ENCODE data around the gene ARHGAP18. TPM values are rescaled to one million over a fixed set of nuclear protein-coding genes. Genes with fewer than 3 reads are reported as not detected.

Gene ARHGAP18
- total and polyA plus RNA-seq, 2 of the 13 experiments (the other 11 are each of a cell fraction or from before 2014, with no cell fraction given) = 58.2 to 115 TPM

DNA sequence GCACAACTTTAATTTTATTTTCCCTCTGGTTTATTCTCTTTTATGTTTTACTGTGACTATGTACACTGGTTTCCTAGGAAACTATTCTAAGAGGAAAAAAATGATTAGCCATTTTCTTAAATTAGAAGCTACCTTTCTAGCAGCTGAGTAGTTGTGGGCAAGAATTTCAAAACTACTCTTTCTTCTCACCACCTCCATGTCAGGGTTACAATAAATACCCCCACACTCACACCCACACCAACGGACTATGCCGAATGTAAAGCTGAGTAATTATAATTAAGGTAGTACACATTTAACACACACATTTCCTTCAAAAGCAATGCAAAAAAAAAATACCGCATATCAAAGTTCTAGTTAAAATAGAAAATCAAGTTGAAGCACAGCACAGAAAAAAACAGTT is 78.9 kb downstream of the ARHGAP18 start:
- FAIRE-seq (no peak), DNase-seq (ENCODE audit: low spot score) (no peak), ATAC-seq (no peak)
- intact Hi-C loops (cut with micrococcal nuclease; ENCODE audit: unreplicated experiment) (no loop called here), in situ Hi-C loops (cut with HindIII; ENCODE audit: extremely low pct_ligation_motif_present, low pct_unique_long_range_greater_than_20kb) (no loop called here)
- no TSS peak for BruUV-seq (replicated peaks)
- Histone ChIP-seq H4K20me1 (ENCODE audit: insufficient read depth, low read length) (no peaks in the 10 kb centered on the region; the same call in 1 of the 2 replicates), H3K36me3 (replicated peaks in 1 of 2; ENCODE audit: control insufficient read depth in 1 of 2, insufficient read depth in 2 of 2, low read length in 2 of 2) (peaks cover 19 to 73% of the 10 kb centered on the region in 2 experiments), H3K9ac (ENCODE audit: insufficient read depth, low read depth, low read length) (no peak overlapping the region), H3K4me1 (ENCODE audit: insufficient read depth, low read length) (peaks cover 19% of the 10 kb centered on the region), H3K9me3 (ENCODE audit: low read length) (no peaks in the 10 kb centered on the region), H2AFZ (ENCODE audit: low read length) (no peak overlapping the region), H3K4me3 (replicated peaks in 1 of 3; ENCODE audit: insufficient read depth in 1 of 3, low read depth in 2 of 3, low read length in 3 of 3) (no peak overlapping the region), H3K4me2 (ENCODE audit: low read depth, low read length) (no peak overlapping the region), H3K27me3 (ENCODE audit: control insufficient read depth in 1 of 2, insufficient read depth in 2 of 2, low read length in 2 of 2) (no peaks in the 10 kb centered on the region), H3K27ac (ENCODE audit: extremely low read length, insufficient read depth, low read length) (no peak overlapping the region), H3K79me2 (ENCODE audit: insufficient read depth, low read length) (no peaks in the 10 kb centered on the region)
- CTCF ChIA-PET (ENCODE audit: low intra/inter-chr PET ratio, low total read pairs) = no interaction called here
- TF ChIP-seq THYN1 (CRISPR knock-in tag; IDR thresholded peaks at IDR 0.05; ENCODE audit: borderline replicate concordance, low read depth) (no peak), KAT8 (CRISPR knock-in tag; IDR thresholded peaks at IDR 0.05) (0 out of 2 replicates have a peak, but pooled peaks have one; percentile 10), GLMP (CRISPR knock-in tag; IDR thresholded peaks at IDR 0.05; ENCODE audit: borderline replicate concordance) (no peak), ELF4 (CRISPR knock-in tag; IDR thresholded peaks at IDR 0.05; ENCODE audit: borderline replicate concordance) (0 out of 2 replicates have a peak, but pooled peaks have one; percentile 42)
- POLR2A ChIA-PET = interaction anchor here (1.6 kb wide), 1 partner anchor 79 kb away, joined by 6 read pairs; the partner anchor contains the start of gene ARHGAP18
- 95% methylated on average over 3 of the region's 3 CpGs for WGBS (ENCODE audit: low lambda C conversion rate)

GRCh38 chr6:129630596-129630995 is 79.4 kb downstream of the ARHGAP18 start:
- Histone ChIP-seq H3K9me3 (ENCODE audit: low read length) (no peaks in the 10 kb centered on the region), H2AFZ (ENCODE audit: low read length) (no peak overlapping the region), H3K27me3 (ENCODE audit: control insufficient read depth in 1 of 2, insufficient read depth in 2 of 2, low read length in 2 of 2) (no peaks in the 10 kb centered on the region), H4K20me1 (ENCODE audit: insufficient read depth, low read length) (no peaks in the 10 kb centered on the region; the same call in 1 of the 2 replicates), H3K4me1 (ENCODE audit: insufficient read depth, low read length) (peaks cover 19% of the 10 kb centered on the region), H3K4me3 (replicated peaks in 1 of 3; ENCODE audit: insufficient read depth in 1 of 3, low read depth in 2 of 3, low read length in 3 of 3) (no peak overlapping the region), H3K79me2 (ENCODE audit: insufficient read depth, low read length) (no peaks in the 10 kb centered on the region), H3K27ac (ENCODE audit: extremely low read length, insufficient read depth, low read length) (no peak overlapping the region), H3K4me2 (ENCODE audit: low read depth, low read length) (no peak overlapping the region), H3K9ac (ENCODE audit: insufficient read depth, low read depth, low read length) (no peak overlapping the region), H3K36me3 (replicated peaks in 1 of 2; ENCODE audit: control insufficient read depth in 1 of 2, insufficient read depth in 2 of 2, low read length in 2 of 2) (peaks cover 15 to 69% of the 10 kb centered on the region in 2 experiments)
- DNase-seq (ENCODE audit: low spot score) = peak; percentile 28
- WGBS (ENCODE audit: low lambda C conversion rate) = 83% methylated on average over 1 of the region's 1 CpG
- BruUV-seq (replicated peaks) = no TSS peak
- ChIA-PET CTCF (ENCODE audit: low intra/inter-chr PET ratio, low total read pairs) (no interaction called here), POLR2A (interaction anchor here (1.6 kb wide), 1 partner anchor 79 kb away, joined by 6 read pairs; the partner anchor contains the start of gene ARHGAP18)
- in situ Hi-C loops (cut with HindIII; ENCODE audit: extremely low pct_ligation_motif_present, low pct_unique_long_range_greater_than_20kb) = no loop called here
- intact Hi-C loops (cut with micrococcal nuclease; ENCODE audit: unreplicated experiment) = no loop called here
- ATAC-seq = peak; percentile 78
- FAIRE-seq = no peak
- TF ChIP-seq TCF7L2 (IDR thresholded peaks at IDR 0.05; ENCODE audit: low read depth, low read length) = no peak
- TF ChIP-seq, protein P1, sequence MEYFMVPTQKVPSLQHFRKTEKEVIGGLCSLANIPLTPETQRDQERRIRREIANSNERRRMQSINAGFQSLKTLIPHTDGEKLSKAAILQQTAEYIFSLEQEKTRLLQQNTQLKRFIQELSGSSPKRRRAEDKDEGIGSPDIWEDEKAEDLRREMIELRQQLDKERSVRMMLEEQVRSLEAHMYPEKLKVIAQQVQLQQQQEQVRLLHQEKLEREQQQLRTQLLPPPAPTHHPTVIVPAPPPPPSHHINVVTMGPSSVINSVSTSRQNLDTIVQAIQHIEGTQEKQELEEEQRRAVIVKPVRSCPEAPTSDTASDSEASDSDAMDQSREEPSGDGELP (IDR thresholded peaks at IDR 0.05; ENCODE audit: borderline replicate concordance, low read depth) = peak; percentile 69; the same call in 1 of the 2 replicates
- TF ChIP-seq ZBTB20 (CRISPR knock-in tag; IDR thresholded peaks at IDR 0.05; ENCODE audit: borderline replicate concordance, low read depth) = peak; percentile 82; the same call in 1 of the 2 replicates
- no peak for TF ChIP-seq BCL3 (CRISPR knock-in tag; IDR thresholded peaks at IDR 0.05)
- no peak for TF ChIP-seq U2AF1 (optimal IDR thresholded peaks at IDR 0.05; ENCODE audit: low read depth, low read length)
- no peak for TF ChIP-seq ETV5 (CRISPR knock-in tag; IDR thresholded peaks at IDR 0.05; ENCODE audit: borderline replicate concordance)
- no peak for TF ChIP-seq ZBTB7A (CRISPR knock-in tag; IDR thresholded peaks at IDR 0.05)
- TF ChIP-seq GATAD2A (CRISPR knock-in tag; IDR thresholded peaks at IDR 0.05) = peak; percentile 64; the same call in 1 of the 2 replicates
- peak; percentile 85 for TF ChIP-seq FOXA3 (CRISPR knock-in tag; IDR thresholded peaks at IDR 0.05)
- TF ChIP-seq ZNF557 (CRISPR knock-in tag; IDR thresholded peaks at IDR 0.05) = no peak
- no peak for TF ChIP-seq SPEN (CRISPR knock-in tag; IDR thresholded peaks at IDR 0.05; ENCODE audit: low read depth)
- TF ChIP-seq KAT8 (CRISPR knock-in tag; IDR thresholded peaks at IDR 0.05) = peak; percentile 36; the same call in 1 of the 2 replicates
- TF ChIP-seq SAP130 (CRISPR knock-in tag; IDR thresholded peaks at IDR 0.05; ENCODE audit: low read depth) = peak; percentile 37; the same call in 1 of the 2 replicates
- no peak for TF ChIP-seq NFATC3 (CRISPR knock-in tag; IDR thresholded peaks at IDR 0.05)
